Upper lobe of right lung (tissue), 1 donor: Measurements from ENCODE around the gene NPIPB9. TPM values are rescaled to one million over a fixed set of nuclear protein-coding genes. Genes with fewer than 3 reads are reported as not detected.
"Not testable (repeated sequence)": the region's sequence is repeated elsewhere in the genome, so short reads cannot be mapped to it uniquely, and the experiment has no call there.

Experiments used
- ATAC-seq: fragments of 200-7000 bp; cut with Tn5 transposase; one replicate; pipeline ENCODE4 v1.9.1; 2020; ENCODE audit warnings: mild to moderate bottlenecking, moderate library complexity
- DNase-seq: peaks from one replicate; pipeline ENCODE4 v3.0.0-alpha.2; 2020
- H3K27ac ChIP-seq: fragments of 200-600 bp; one replicate; pipeline ENCODE4 v1.8.0; 2022
- H3K27me3 ChIP-seq: fragments of 200-600 bp; one replicate; pipeline ENCODE4 v1.8.0; 2022; ENCODE audit warnings: mild to moderate bottlenecking
- H3K36me3 ChIP-seq: fragments of 200-600 bp; one replicate; pipeline ENCODE4 v1.8.0; 2022
- H3K4me1 ChIP-seq: fragments of 200-600 bp; one replicate; pipeline ENCODE4 v1.8.0; 2022
- H3K4me3 ChIP-seq: fragments of 200-600 bp; one replicate; pipeline ENCODE4 v1.8.0; 2022; ENCODE audit warnings: mild to moderate bottlenecking
- H3K9me3 ChIP-seq: fragments of 200-600 bp; one replicate; pipeline ENCODE4 v1.8.0; 2022
- intact Hi-C: fragments of 100-400 bp; cut with DNase I; formaldehyde crosslinking; loops from one replicate; pipeline ENCODE4 v1.11.0; 2022
- total RNA-seq: library from RNA; stranded (reverse); fragmentation: NEBNext Ultra II Directional; extraction: Animal tissue kit (Norgen Biotek cat#: 25700); gene quantifications from one replicate; pipeline ENCODE4 v1.2.1, GENCODE V29; 2021
- TF ChIP-seq, protein P1 (sequence below): fragments of 200-600 bp; IDR thresholded peaks from one replicate; pipeline ENCODE4 v1.8.0; 2022; ENCODE audit warnings: antibody characterized with exemption
- donor health status: DM: no; HTN: yes; CAD: no; lungs with severe emphysema.

The NPIPB9 gene
- total RNA-seq, 1 donor from 2014 or later: 3.5 TPM

DNA sequence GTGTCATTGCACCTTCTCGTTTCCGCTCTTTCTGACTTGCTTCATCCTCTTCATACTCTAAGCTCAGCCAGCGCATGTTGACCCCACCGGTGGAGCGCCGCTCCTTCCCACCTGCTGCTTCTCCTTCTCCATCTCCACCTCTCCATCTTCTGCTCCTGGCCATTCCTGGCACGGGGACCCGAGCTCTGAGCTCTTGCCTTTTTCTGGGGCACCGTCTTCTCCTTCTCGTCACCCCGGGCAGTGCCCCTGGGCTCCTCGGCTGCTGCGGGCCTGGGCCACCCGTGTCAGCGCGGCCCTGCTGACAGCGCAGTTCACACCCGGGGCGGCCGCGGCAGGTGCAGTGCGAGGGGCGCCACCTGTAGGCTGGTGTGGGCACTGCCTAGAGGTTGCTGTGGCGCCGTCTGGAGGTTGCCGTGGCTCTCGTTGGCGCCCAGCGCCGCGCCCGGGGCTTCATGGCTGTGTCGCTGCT is 1.6 kb upstream of the NPIPB9 start:
- intact Hi-C loops, H3K4me1 ChIP-seq, H3K36me3 ChIP-seq, H3K27ac ChIP-seq, H3K9me3 ChIP-seq, H3K27me3 ChIP-seq: not testable (repeated sequence)
- peak overlapping the region; percentile 28 for H3K4me3 ChIP-seq
- peak; percentile 100 for ATAC-seq
- DNase-seq: peak; percentile 73
- TF ChIP-seq, protein P1, sequence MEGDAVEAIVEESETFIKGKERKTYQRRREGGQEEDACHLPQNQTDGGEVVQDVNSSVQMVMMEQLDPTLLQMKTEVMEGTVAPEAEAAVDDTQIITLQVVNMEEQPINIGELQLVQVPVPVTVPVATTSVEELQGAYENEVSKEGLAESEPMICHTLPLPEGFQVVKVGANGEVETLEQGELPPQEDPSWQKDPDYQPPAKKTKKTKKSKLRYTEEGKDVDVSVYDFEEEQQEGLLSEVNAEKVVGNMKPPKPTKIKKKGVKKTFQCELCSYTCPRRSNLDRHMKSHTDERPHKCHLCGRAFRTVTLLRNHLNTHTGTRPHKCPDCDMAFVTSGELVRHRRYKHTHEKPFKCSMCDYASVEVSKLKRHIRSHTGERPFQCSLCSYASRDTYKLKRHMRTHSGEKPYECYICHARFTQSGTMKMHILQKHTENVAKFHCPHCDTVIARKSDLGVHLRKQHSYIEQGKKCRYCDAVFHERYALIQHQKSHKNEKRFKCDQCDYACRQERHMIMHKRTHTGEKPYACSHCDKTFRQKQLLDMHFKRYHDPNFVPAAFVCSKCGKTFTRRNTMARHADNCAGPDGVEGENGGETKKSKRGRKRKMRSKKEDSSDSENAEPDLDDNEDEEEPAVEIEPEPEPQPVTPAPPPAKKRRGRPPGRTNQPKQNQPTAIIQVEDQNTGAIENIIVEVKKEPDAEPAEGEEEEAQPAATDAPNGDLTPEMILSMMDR: peak; percentile 21

DNA sequence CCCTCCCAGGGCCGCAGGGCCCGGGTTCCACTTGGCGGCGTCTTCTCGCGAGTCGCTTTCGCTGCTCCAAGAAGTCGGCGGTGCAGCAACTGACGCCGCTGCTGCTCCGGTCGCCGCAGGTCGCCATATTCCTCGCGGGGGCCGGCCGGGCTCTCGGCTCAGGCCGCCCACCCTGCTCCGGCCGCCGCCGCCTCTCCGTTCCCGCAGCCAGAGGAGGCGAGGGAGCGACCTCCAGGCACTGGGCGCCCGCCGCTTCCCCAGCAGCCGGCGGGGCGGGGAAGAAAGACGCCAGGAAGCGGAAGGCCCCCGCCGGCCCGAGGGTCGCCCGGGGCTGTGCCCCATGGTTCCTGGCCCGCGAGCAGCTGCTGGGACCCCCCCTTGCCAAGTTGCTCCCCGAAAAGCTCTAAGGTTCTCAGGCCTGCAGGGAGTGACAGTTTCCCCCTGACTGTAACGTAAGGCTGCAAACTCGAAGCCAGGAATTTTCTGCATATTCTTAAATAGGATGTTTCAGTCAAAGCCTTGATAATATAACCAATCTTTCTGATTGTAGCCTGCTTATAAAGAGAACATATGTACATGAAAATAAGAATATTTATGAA is 1.0 kb upstream of the NPIPB9 start:
- H3K9me3 ChIP-seq, intact Hi-C loops, DNase-seq, H3K4me1 ChIP-seq, H3K27me3 ChIP-seq, H3K36me3 ChIP-seq, H3K4me3 ChIP-seq, H3K27ac ChIP-seq: not testable (repeated sequence)
- ATAC-seq: peak; percentile 77

DNA sequence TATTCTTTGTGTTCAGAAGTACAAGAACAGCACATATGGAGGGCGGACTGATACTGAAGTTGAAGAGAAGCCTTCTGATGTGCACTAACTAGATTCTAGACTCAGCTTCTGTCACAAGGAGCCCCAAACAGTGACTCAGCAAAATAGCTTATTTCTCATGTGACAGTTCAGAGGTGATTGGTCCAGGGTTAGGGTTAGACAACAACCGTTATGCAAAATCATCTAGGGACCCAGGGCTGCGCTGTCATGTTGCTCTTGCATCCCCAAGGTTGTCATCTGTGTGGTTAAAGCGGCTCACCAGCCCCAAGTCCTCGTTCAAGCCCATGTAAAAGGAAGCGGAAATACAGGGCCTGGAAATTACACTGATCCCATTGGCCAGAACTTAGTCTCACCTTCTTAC is 30.1 kb downstream of the NPIPB9 start:
- H3K36me3 ChIP-seq, H3K27me3 ChIP-seq, H3K4me3 ChIP-seq, intact Hi-C loops, H3K9me3 ChIP-seq, DNase-seq, H3K27ac ChIP-seq, ATAC-seq, H3K4me1 ChIP-seq: not testable (repeated sequence)

DNA sequence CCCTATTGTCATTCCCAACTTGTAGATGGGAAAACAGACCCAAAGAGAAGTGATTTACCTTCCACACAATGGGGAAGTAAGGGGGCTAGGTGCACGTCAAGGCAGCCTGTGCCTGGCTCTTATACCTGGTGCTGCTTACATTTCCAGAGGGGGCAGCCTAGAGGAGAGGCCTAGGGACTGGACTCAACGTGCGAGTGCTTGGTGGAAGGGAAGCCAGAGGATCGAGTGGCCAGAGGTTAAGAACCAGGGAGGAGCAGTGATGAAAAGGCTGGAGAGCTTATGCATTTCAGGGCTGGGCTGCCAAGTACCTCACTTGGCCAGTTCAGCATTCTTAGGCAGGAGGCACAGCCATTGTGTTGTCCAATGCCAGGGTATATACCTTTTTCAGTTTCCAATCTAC is 30.8 kb downstream of the NPIPB9 start:
- H3K27me3 ChIP-seq, DNase-seq, H3K27ac ChIP-seq, intact Hi-C loops, H3K4me3 ChIP-seq, H3K9me3 ChIP-seq, H3K36me3 ChIP-seq, H3K4me1 ChIP-seq: not testable (repeated sequence)
- ATAC-seq: peak; percentile 62

DNA sequence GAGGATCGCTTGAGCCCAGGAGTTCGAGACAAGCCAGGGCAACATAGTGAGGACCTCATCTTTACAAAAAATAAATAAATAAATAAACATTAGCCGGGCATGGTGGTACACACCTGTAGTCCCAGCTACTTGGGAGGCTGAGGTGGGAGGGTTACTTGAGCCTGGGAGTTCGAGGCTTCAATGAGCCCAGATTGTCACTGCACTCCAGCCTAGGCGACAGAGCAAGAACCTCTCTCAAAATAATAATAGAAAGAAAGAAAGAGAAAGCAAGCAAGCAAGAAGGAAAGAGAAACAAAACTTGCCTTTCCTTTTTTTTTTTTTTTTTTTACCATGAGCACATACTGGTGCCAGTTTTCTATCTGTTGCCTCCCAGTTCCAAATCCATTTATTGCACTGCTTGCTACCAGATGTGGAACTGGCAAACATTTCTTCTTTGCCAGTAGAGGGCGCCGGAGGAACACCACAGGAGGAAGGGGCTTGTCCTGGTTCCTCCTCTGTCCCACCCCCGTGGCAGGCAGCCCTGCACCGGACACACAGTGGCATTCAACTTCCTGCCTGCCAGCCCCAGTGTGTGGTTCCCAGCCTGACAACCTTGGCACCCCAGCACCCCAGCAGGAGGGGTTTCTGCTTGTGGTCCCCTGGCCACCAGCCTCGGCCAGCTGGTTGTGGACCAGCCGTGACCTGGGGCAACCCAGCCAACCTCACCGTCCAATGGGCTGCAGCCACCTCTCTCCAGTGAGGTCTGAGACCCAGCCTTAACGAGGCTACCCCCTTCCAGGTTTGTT is 50.8 kb downstream of the NPIPB9 start:
- H3K36me3 ChIP-seq, H3K27ac ChIP-seq, H3K4me1 ChIP-seq, H3K9me3 ChIP-seq, H3K27me3 ChIP-seq, intact Hi-C loops, H3K4me3 ChIP-seq, DNase-seq: not testable (repeated sequence)
- peak; percentile 97 for ATAC-seq
- TF ChIP-seq, protein P1: peak; percentile 43

DNA sequence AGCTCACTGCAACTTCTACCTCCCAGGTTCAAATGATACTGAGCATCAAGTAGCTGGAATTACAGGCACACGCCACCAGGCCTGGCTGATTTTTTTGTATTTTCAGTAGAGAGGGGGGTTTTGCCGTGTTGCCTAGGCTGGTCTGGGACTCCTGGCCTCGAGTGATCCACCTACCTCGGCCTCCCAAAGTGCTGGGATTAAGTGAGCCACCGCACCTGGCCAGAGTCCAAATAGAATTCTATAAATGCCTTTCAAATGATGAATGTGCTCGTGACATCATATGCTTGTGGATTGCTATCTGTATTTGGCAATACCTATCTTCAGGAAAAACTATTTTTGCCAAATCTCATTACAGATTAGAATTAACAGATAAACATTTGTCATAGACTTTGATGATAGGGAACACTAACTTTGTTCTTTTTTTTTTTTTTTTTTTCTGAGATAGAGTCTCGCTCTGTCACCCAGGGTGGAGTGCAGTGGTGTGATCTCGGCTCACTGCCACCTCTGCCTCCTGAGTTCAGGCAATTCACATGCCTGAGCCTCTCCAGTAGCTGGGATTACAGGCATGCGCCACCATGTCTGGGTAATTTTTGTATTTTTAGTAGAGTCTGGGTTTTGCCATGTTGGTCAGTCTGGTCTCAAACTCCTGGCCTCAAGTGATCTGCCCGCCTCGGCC is 56.0 kb downstream of the NPIPB9 start:
- H3K9me3 ChIP-seq, H3K4me3 ChIP-seq, DNase-seq, H3K4me1 ChIP-seq, ATAC-seq, H3K27ac ChIP-seq, H3K27me3 ChIP-seq, H3K36me3 ChIP-seq, intact Hi-C loops: not testable (repeated sequence)

DNA sequence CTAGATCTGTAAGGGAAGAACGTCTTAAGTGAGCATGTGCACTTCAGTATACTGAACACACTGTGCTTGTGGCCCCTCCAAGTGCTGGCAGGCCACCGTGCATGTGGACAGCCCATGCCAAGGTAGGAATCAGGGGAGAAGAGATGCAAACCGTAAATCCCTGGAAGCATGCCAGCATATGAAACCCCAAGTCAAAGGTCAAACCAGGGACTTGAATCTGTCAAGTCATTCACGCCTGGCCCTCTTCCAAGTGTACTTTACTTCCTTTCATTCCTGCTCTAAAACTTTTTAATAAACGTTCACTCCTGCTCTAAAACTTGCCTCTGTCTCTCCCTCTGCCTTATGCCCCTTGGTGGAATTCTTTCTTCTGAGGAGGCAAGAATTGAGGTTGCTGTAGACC is 68.4 kb downstream of the NPIPB9 start:
- Histone ChIP-seq H3K4me1 (peaks cover 10% of the 10 kb centered on the region), H3K27ac (no peak overlapping the region), H3K4me3 (no peak overlapping the region), H3K36me3 (peaks cover under 1% of the 10 kb centered on the region), H3K27me3 (no peaks in the 10 kb centered on the region), H3K9me3 (no peaks in the 10 kb centered on the region)
- intact Hi-C loops: no loop called here
- ATAC-seq: no peak
- TF ChIP-seq, protein P1: no peak
- no peak for DNase-seq

DNA sequence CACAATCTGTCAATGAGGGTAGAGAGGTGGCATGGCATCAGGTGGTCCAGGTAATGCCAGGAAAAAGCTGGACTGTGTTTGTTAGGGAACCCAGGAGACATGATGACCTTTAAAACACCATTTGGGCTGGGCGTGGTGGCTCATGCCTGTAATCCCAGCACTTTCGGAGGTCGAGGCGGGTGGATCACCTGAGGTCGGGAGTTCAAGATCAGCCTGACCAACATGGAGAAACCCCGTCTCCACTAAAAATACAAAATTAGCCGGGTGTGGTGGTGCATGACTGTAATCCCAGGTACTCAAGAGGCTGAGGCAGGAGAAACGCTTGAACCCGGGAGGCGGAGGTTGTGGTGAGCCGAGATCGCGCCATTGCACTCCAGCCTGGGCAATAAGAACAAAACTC is 69.0 kb downstream of the NPIPB9 start:
- H3K4me3 ChIP-seq, DNase-seq, H3K9me3 ChIP-seq, H3K27ac ChIP-seq, intact Hi-C loops, ATAC-seq, H3K36me3 ChIP-seq, H3K27me3 ChIP-seq: not testable (repeated sequence)
- peaks cover 15% of the 10 kb centered on the region for H3K4me1 ChIP-seq
